HFFc6 (cell line): ENCODE data around the gene GABRG3. TPM values are rescaled to one million over a fixed set of nuclear protein-coding genes. Genes with fewer than 3 reads are reported as not detected.

Source experiments
- DNase-seq: peaks from one replicate; pipeline ENCODE4 v3.0.0-alpha.2; 2018
- H3K27ac Mint-ChIP-seq: 2 replicates; pipeline ENCODE4 v1.8.0; 2020; ENCODE audit warnings: mild to moderate bottlenecking, mixed read lengths
- H3K27me3 Mint-ChIP-seq: 2 replicates; pipeline ENCODE4 v1.8.0; 2021; ENCODE audit warnings: mild to moderate bottlenecking, moderate library complexity, mixed read lengths; ENCODE audit not compliant: insufficient read depth
- H3K36me3 Mint-ChIP-seq: 2 replicates; pipeline ENCODE4 v1.8.0; 2021; ENCODE audit warnings: low read depth, mixed read lengths
- H3K4me1 Mint-ChIP-seq: 2 replicates; pipeline ENCODE4 v1.8.0; 2020; ENCODE audit warnings: low read depth, mixed read lengths
- H3K4me3 Mint-ChIP-seq: 2 replicates; pipeline ENCODE4 v1.8.0; 2020; ENCODE audit warnings: mild to moderate bottlenecking, moderate library complexity, mixed read lengths
- H3K9me3 Mint-ChIP-seq: 2 replicates; pipeline ENCODE4 v1.8.0; 2020; ENCODE audit warnings: mild to moderate bottlenecking, mixed read lengths
- CTCF ChIP-seq: fragments of 200-600 bp; sonication (generic); IDR thresholded peaks from 2 replicates; pipeline ENCODE4 v1.5.0; 2021; ENCODE audit warnings: antibody characterized with exemption, mild to moderate bottlenecking
- total RNA-seq, 6 experiments: library from RNA; stranded (reverse); fragmentation: NEBNext Ultra II Directional; extraction: Animal tissue kit (Norgen Biotek cat#: 25700); gene quantifications; 2 replicates in 1 of 6; 3 replicates in 5 of 6; pipeline ENCODE4 v1.2.3, GENCODE V29; 2021

GABRG3 gene
- total RNA-seq, 6 experiments from 2014 or later = not detected

GRCh38 chr15:27046880-27047279 is 75.9 kb downstream of the GABRG3 start:
- H3K4me3 Mint-ChIP-seq = no peak overlapping the region
- no peaks in the 10 kb centered on the region for H3K36me3 Mint-ChIP-seq
- H3K27me3 Mint-ChIP-seq = peaks cover 2% of the 10 kb centered on the region; the same call in 1 of the 2 replicates
- no peak for TF ChIP-seq CTCF
- H3K27ac Mint-ChIP-seq = no peak overlapping the region
- DNase-seq = no peak
- no peaks in the 10 kb centered on the region for H3K4me1 Mint-ChIP-seq
- H3K9me3 Mint-ChIP-seq = peaks cover 62% of the 10 kb centered on the region

DNA sequence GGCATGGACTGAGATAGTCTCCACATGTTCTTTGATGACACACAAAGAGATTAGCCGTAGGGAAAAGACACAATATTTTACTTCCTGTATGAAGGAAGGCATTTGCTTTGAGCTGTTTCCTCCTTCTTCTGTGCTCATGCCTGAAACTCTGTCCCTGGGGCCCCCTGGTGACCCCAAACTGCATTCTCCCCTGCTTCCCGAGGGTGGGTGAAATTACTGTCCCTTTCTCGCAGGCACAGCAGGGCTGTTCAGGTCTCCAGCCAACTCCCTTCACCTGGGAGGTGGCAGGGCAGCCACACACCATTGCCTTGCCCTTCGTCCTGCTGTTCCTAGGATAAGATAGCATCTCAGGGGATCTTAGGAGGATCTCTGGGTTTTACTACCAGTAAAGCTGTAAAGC is 79.2 kb downstream of the GABRG3 start:
- no peaks in the 10 kb centered on the region; the same call in none of the 2 replicates for H3K27me3 Mint-ChIP-seq
- no peak overlapping the region for H3K27ac Mint-ChIP-seq
- no peaks in the 10 kb centered on the region for H3K36me3 Mint-ChIP-seq
- H3K4me3 Mint-ChIP-seq = no peak overlapping the region
- no peak for TF ChIP-seq CTCF
- H3K4me1 Mint-ChIP-seq = no peaks in the 10 kb centered on the region
- DNase-seq = no peak
- peaks cover 68% of the 10 kb centered on the region for H3K9me3 Mint-ChIP-seq

DNA sequence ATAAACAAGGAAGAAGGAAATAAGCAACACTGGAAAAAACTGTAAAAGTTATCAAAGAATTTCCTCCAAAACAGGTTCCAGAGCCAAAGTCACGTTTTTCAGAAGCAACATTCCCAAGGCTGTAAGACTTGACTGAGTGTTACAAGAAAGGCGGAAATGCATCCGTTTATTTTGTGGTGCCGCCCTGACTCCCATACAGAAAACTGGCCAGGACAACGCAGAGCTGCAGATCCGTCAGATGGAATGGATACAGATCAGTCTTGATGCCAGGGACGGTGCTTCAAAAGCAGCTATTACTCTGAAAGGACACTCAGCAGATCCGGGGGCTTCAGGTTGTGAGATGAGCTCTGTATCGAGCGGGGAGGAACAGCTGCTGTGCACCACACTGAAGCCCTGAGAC is 83.4 kb downstream of the GABRG3 start:
- H3K4me1 Mint-ChIP-seq = no peaks in the 10 kb centered on the region
- H3K36me3 Mint-ChIP-seq = no peaks in the 10 kb centered on the region
- no peak overlapping the region for H3K27ac Mint-ChIP-seq
- H3K27me3 Mint-ChIP-seq = no peaks in the 10 kb centered on the region; the same call in none of the 2 replicates
- H3K9me3 Mint-ChIP-seq = peaks cover 53% of the 10 kb centered on the region
- H3K4me3 Mint-ChIP-seq = no peak overlapping the region
- TF ChIP-seq CTCF = no peak
- DNase-seq = no peak

- Mint-ChIP-seq H3K4me3 (no peak overlapping the region; the same call in 1 of the 2 replicates), H3K27ac (no peak overlapping the region), H3K36me3 (no peaks in the 10 kb centered on the region), H3K9me3 (peaks cover 56% of the 10 kb centered on the region), H3K4me1 (no peaks in the 10 kb centered on the region), H3K27me3 (no peaks in the 10 kb centered on the region; the same call in 1 of the 2 replicates)
- TF ChIP-seq CTCF = no peak
- DNase-seq = no peak
Observed at GRCh38 chr15:27057904-27058645, 87.1 kb downstream of the GABRG3 start.

DNA sequence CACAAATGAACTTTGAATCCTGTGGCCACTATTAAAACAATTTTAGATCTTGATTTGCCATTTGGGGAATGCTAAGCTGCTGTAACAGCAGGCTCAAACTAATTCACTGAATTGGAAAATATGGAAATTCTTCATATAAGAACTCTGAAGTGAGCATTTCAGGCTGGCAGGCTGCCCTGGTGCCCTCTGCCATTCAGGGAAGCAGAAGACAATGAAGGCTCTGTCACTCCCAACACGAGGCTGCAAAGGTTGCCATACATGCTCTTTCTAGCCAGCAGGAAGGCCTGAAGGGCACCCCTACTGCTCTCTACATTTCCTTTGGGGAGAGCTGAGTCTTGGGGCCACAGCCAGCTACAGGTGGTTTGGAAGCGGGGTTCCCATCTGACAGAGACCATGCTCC is 88.0 kb downstream of the GABRG3 start:
- TF ChIP-seq CTCF = no peak
- no peak overlapping the region for H3K27ac Mint-ChIP-seq
- DNase-seq = no peak
- no peaks in the 10 kb centered on the region for H3K4me1 Mint-ChIP-seq
- peaks cover 56% of the 10 kb centered on the region for H3K9me3 Mint-ChIP-seq
- no peaks in the 10 kb centered on the region for H3K36me3 Mint-ChIP-seq
- no peaks in the 10 kb centered on the region; the same call in 1 of the 2 replicates for H3K27me3 Mint-ChIP-seq
- H3K4me3 Mint-ChIP-seq = no peak overlapping the region
